Measurements from ENCODE around the gene PDZD8. TPM values are rescaled to one million over a fixed set of nuclear protein-coding genes. Genes with fewer than 3 reads are reported as not detected.
"Not testable (repeated sequence)": the region's sequence is repeated elsewhere in the genome, so short reads cannot be mapped to it uniquely, and the experiment has no call there.

The PDZD8 gene
- total and polyA plus RNA-seq, 2 donors (not counting 3 experiments of a cell fraction or from before 2014, with no cell fraction given): 5.9 to 22.6 TPM

DNA sequence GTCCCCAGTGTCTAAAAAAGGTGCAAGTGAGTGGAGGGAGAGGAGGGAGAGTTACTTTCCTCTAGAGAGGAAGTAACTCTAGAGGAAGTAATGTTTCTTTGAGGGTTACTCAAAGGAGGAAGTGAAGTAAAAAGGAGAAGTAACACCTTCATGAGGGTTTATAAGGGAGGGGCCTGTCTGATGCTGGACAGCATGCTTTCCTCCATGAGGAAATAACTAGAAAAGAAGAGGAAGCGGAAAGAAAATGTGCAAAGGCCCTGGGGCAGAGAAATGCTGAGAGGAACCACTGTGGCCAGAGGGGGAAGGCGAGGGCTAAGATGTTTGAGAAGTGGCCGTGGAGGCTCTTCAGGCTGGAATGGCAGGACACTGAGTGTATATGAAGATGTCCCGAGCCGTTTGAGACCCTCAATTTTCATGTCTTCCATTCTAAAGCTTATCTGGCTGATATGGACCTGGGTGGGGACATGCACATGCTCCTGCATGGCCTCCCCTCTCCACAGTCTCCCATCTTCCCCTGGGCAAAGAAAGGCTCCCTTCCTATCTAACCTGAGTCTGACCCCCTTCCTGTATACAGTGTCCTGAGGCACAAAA lies 137.7 kb downstream of the PDZD8 start:
- POLR2A ChIA-PET: no interaction called here

DNA sequence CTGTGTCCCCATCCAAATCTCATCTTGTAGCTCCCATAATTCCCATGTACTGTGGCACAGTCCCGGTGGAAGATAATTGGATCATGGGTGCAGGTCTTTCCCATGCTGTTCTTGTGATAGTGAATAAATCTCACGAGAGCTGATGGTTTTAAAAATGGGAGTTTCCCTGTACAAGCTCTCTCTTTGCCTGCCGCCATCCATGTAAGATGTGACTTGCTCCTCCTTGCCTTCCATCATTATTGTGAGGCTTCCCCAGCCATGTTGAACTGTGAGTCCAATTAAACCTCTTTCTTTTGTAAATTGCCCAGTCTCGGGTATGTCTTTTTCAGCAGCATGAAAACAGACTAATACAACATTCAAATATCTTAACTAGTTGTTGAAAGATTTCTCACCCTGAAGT lies 145.1 kb downstream of the PDZD8 start:
- CTCF ChIA-PET: interaction anchor here (0.7 to 2.0 kb wide), 2 partner anchors 14 to 90 kb away, joined by 3 to 7 read pairs; no protein-coding TSS in a partner anchor
- FAIRE-seq; H3K4me2 ChIP-seq (ENCODE audit: insufficient read depth, low read length); DNase-seq (ENCODE audit: low read depth, low spot score); H3K9ac ChIP-seq (replicated peaks; ENCODE audit: extremely low read depth, insufficient read depth, low read length); BruUV-seq (replicated peaks); POLR2A ChIA-PET; H3K9me3 ChIP-seq (replicated peaks; ENCODE audit: control insufficient read depth, insufficient read depth, low read length); H3K36me3 ChIP-seq (ENCODE audit: control insufficient read depth in 2 of 2, extremely low read depth in 1 of 2, insufficient read depth in 2 of 2, low read length in 2 of 2); intact Hi-C loops (cut with micrococcal nuclease); H4K20me1 ChIP-seq (replicated peaks; ENCODE audit: control insufficient read depth, extremely low read depth, insufficient read depth, low read length); H3K27ac ChIP-seq (ENCODE audit: insufficient read depth, low read depth, low read length); H3K27me3 ChIP-seq (ENCODE audit: control insufficient read depth in 2 of 2, insufficient read depth in 2 of 2, low read length in 2 of 2); dilution Hi-C loops (cut with MboI; ENCODE audit: extremely low pct_ligation_motif_present, low sequenced_read_pairs); H3K4me3 ChIP-seq (replicated peaks in 1 of 3; ENCODE audit: insufficient read depth in 1 of 3, low read depth in 1 of 3, low read length in 3 of 3); H3K4me1 ChIP-seq (ENCODE audit: control insufficient read depth, extremely low read depth, insufficient read depth, low read length); H2AFZ ChIP-seq (ENCODE audit: low read depth, low read length); H3K9me1 ChIP-seq (replicated peaks; ENCODE audit: control insufficient read depth, extremely low read depth, insufficient read depth, low read length); H3K79me2 ChIP-seq (ENCODE audit: control insufficient read depth, insufficient read depth, low read length): not testable (repeated sequence)

More for the DNA sequence above, 137.7 kb downstream of the PDZD8 start:
- TF ChIP-seq JUN (IDR thresholded peaks at IDR 0.05; ENCODE audit: borderline replicate concordance, insufficient read depth, insufficient read length, low read depth) (no peak), FOS (IDR thresholded peaks at IDR 0.05; ENCODE audit: borderline replicate concordance, insufficient read depth, low read length) (no peak), POLR2AphosphoS5 (IDR thresholded peaks at IDR 0.05; ENCODE audit: insufficient read depth, low read depth, low read length) (no peak), EZH2 (IDR thresholded peaks at IDR 0.05; ENCODE audit: borderline replicate concordance, low read depth, low read length, severe bottlenecking) (no peak), GATA2 (IDR thresholded peaks at IDR 0.05; ENCODE audit: insufficient read depth, insufficient read length, low read depth, low read length) (no peak), POLR2A (IDR thresholded peaks at IDR 0.05; ENCODE audit: low read depth, low read length) (no peak), MYC (IDR thresholded peaks at IDR 0.05; ENCODE audit: low read depth, low read length) (no peak)
- TF ChIP-seq, protein P1, sequence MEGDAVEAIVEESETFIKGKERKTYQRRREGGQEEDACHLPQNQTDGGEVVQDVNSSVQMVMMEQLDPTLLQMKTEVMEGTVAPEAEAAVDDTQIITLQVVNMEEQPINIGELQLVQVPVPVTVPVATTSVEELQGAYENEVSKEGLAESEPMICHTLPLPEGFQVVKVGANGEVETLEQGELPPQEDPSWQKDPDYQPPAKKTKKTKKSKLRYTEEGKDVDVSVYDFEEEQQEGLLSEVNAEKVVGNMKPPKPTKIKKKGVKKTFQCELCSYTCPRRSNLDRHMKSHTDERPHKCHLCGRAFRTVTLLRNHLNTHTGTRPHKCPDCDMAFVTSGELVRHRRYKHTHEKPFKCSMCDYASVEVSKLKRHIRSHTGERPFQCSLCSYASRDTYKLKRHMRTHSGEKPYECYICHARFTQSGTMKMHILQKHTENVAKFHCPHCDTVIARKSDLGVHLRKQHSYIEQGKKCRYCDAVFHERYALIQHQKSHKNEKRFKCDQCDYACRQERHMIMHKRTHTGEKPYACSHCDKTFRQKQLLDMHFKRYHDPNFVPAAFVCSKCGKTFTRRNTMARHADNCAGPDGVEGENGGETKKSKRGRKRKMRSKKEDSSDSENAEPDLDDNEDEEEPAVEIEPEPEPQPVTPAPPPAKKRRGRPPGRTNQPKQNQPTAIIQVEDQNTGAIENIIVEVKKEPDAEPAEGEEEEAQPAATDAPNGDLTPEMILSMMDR (IDR thresholded peaks at IDR 0.05; ENCODE audit: extremely low read depth in 1 of 2, insufficient read depth in 1 of 2, low read depth in 1 of 2, low read length in 2 of 2): no peak
- TF ChIP-seq, protein P2, sequence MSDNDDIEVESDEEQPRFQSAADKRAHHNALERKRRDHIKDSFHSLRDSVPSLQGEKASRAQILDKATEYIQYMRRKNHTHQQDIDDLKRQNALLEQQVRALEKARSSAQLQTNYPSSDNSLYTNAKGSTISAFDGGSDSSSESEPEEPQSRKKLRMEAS (IDR thresholded peaks at IDR 0.05; ENCODE audit: insufficient read depth, insufficient read length): no peak
- no peak overlapping the region for H2AFZ ChIP-seq (ENCODE audit: low read depth, low read length)
- no peak overlapping the region for H3K4me2 ChIP-seq (ENCODE audit: insufficient read depth, low read length)
- DNase-seq (ENCODE audit: low read depth, low spot score) (no peak), FAIRE-seq (no peak)
- H3K9ac ChIP-seq (replicated peaks; ENCODE audit: extremely low read depth, insufficient read depth, low read length): no peak overlapping the region
- CTCF ChIA-PET: interaction anchor here (1.0 kb wide), 1 partner anchor 21 kb away, joined by 4 read pairs; no protein-coding TSS in a partner anchor
- H3K4me3 ChIP-seq (replicated peaks in 1 of 3; ENCODE audit: insufficient read depth in 1 of 3, low read depth in 1 of 3, low read length in 3 of 3): no peak overlapping the region
- dilution Hi-C loops (cut with MboI; ENCODE audit: extremely low pct_ligation_motif_present, low sequenced_read_pairs): no loop called here
- H3K4me1 ChIP-seq (ENCODE audit: control insufficient read depth, extremely low read depth, insufficient read depth, low read length): no peaks in the 10 kb centered on the region
- no TSS peak for BruUV-seq (replicated peaks)
- no peaks in the 10 kb centered on the region for H3K9me1 ChIP-seq (replicated peaks; ENCODE audit: control insufficient read depth, extremely low read depth, insufficient read depth, low read length)
- H4K20me1 ChIP-seq (replicated peaks; ENCODE audit: control insufficient read depth, extremely low read depth, insufficient read depth, low read length): no peaks in the 10 kb centered on the region
- H3K27ac ChIP-seq (ENCODE audit: insufficient read depth, low read depth, low read length): no peak overlapping the region
- no peaks in the 10 kb centered on the region for H3K36me3 ChIP-seq (ENCODE audit: control insufficient read depth in 2 of 2, extremely low read depth in 1 of 2, insufficient read depth in 2 of 2, low read length in 2 of 2)
- H3K9me3 ChIP-seq (replicated peaks; ENCODE audit: control insufficient read depth, insufficient read depth, low read length): no peaks in the 10 kb centered on the region
- peaks cover 16 to 29% of the 10 kb centered on the region in 2 experiments for H3K27me3 ChIP-seq (ENCODE audit: control insufficient read depth in 2 of 2, insufficient read depth in 2 of 2, low read length in 2 of 2)
- intact Hi-C loops (cut with micrococcal nuclease): no loop called here
- no peaks in the 10 kb centered on the region for H3K79me2 ChIP-seq (ENCODE audit: control insufficient read depth, insufficient read depth, low read length)
